ENCODE measurements around the gene SURF2.

GRCh38 chr9:133323991-133324703, 32.2 kb upstream of the SURF2 start:
- TF ChIP-seq CTCF (IDR thresholded peaks at IDR 0.05; ENCODE audit: insufficient read depth, low read depth, low read length) (no peak), EZH2 (IDR thresholded peaks at IDR 0.05; ENCODE audit: insufficient read depth, low read length) (no peak)
